H1 (cell line): ENCODE measurements around the gene HOXD12. TPM values are rescaled to one million over a fixed set of nuclear protein-coding genes. Genes with fewer than 3 reads are reported as not detected.

Source experiments
- CTCF ChIA-PET: fragments of 300-600 bp; sonication (Branson Sonifier 250); formaldehyde crosslinking; loops from one replicate; lab custom pipeline; 2021; ENCODE audit not compliant: partially characterized antibody; lab: Charles Lee
- POLR2A ChIA-PET: fragments of 300-600 bp; sonication (Branson Sonifier 250); formaldehyde crosslinking; loops from one replicate; lab custom pipeline; 2021; ENCODE audit warnings: inconsistent platforms; ENCODE audit not compliant: partially characterized antibody; lab: Charles Lee
- DNase-seq, 2 experiments: peaks; one replicate each; pipeline versions ENCODE4 v3.0.0 to v3.0.0-alpha.2; 2010 to 2022; ENCODE audit warnings: low spot score in 2 of 2, low read depth in 1 of 2, mixed read lengths in 1 of 2
- FAIRE-seq: peaks from 2 replicates; lab custom pipeline; 2011; peaks lifted over from hg19 to GRCh38; lab: Jason Lieb, UNC
- H2AFZ ChIP-seq: 2 replicates; pipeline ENCODE4 v1.8.1; 2012; ENCODE audit warnings: low read length, inconsistent platforms
- H2AK5ac ChIP-seq: 2 replicates; pipeline ENCODE4 v1.6.1; 2013; ENCODE audit warnings: low read depth, low read length
- H2BK120ac ChIP-seq: replicated peaks from 2 replicates; pipeline ENCODE3; 2013; ENCODE audit warnings: low read depth, low read length, inconsistent platforms
- H2BK12ac ChIP-seq: 2 replicates; pipeline ENCODE4 v1.6.1; 2013; ENCODE audit warnings: low read depth, low read length
- H2BK15ac ChIP-seq: 2 replicates; pipeline ENCODE4 v1.6.1; 2013; ENCODE audit warnings: low read length
- H2BK20ac ChIP-seq: 2 replicates; pipeline ENCODE4 v1.6.1; 2013; ENCODE audit warnings: low read length
- H2BK5ac ChIP-seq: 2 replicates; pipeline ENCODE4 v1.6.1; 2013; ENCODE audit warnings: low read depth, low read length
- H3K14ac ChIP-seq: 2 replicates; pipeline ENCODE4 v1.6.1; 2013; ENCODE audit warnings: inconsistent platforms; ENCODE audit not compliant: insufficient read length
- H3K18ac ChIP-seq: 2 replicates; pipeline ENCODE4 v1.6.1; 2013; ENCODE audit warnings: low read length; ENCODE audit errors: extremely low read depth
- H3K23ac ChIP-seq: 2 replicates; pipeline ENCODE4 v1.6.1; 2013; ENCODE audit warnings: inconsistent platforms; ENCODE audit not compliant: insufficient read length
- H3K23me2 ChIP-seq: 2 replicates; pipeline ENCODE4 v1.6.1; 2013; ENCODE audit warnings: low read depth, low read length
- H3K27ac ChIP-seq: 2 replicates; pipeline ENCODE4 v1.6.1; 2011; ENCODE audit warnings: low read depth, low read length, inconsistent platforms
- H3K27me3 ChIP-seq, 4 experiments: replicated peaks in 1 of 4; 1 replicate in 1 of 4; 2 replicates in 3 of 4; pipeline versions ENCODE4 v1.6.1 to v1.8.1; 2011 to 2013; ENCODE audit warnings: low read length in 3 of 4, mild to moderate bottlenecking in 3 of 4, inconsistent platforms in 2 of 4, mixed read lengths in 2 of 4, moderate library complexity in 1 of 4; ENCODE audit not compliant: control insufficient read depth in 3 of 4, insufficient read depth in 3 of 4; ENCODE audit errors: extremely low read depth in 1 of 4
- H3K36me3 ChIP-seq, 4 experiments: 2 replicates each; pipeline versions ENCODE4 v1.6.1 to v1.8.1; 2011 to 2013; ENCODE audit warnings: mild to moderate bottlenecking in 4 of 4, low read length in 3 of 4, moderate library complexity in 2 of 4, control low read depth in 1 of 4, inconsistent platforms in 1 of 4; ENCODE audit not compliant: insufficient read depth in 4 of 4, control insufficient read depth in 2 of 4
- H3K4ac ChIP-seq: replicated peaks from 2 replicates; pipeline ENCODE3; 2013; ENCODE audit warnings: low read length, low read depth, mixed read lengths, inconsistent platforms; ENCODE audit not compliant: insufficient read length
- H3K4me1 ChIP-seq, 4 experiments: replicated peaks in 1 of 4; 1 replicate in 1 of 4; 2 replicates in 3 of 4; pipeline versions ENCODE4 v1.6.1 to v1.8.1; 2011 to 2013; ENCODE audit warnings: low read length in 3 of 4, inconsistent platforms in 2 of 4, mixed read lengths in 1 of 4; ENCODE audit not compliant: insufficient read depth in 4 of 4, control insufficient read depth in 3 of 4
- H3K4me2 ChIP-seq, 2 experiments: 2 replicates each; pipeline versions ENCODE4 v1.6.1 to v1.8.1; 2011 to 2013; ENCODE audit warnings: low read depth in 2 of 2, low read length in 2 of 2, control low read depth in 1 of 2, inconsistent platforms in 1 of 2, mild to moderate bottlenecking in 1 of 2; ENCODE audit not compliant: insufficient read depth in 1 of 2
- H3K4me3 ChIP-seq, 4 experiments: fragments of 200-600, 300-600 bp in 1 of 4; sonication (generic), shearing (Covaris generic), sonication (Bioruptor Twin) in 1 of 4; 2 replicates each; pipeline versions ENCODE4 v1.5.1 to v1.8.1; 2011 to 2016; ENCODE audit warnings: low read length in 4 of 4, low read depth in 3 of 4, control low read depth in 2 of 4, inconsistent platforms in 2 of 4, mild to moderate bottlenecking in 2 of 4, mixed read lengths in 1 of 4, moderate library complexity in 1 of 4; ENCODE audit not compliant: insufficient read depth in 2 of 4; ENCODE audit errors: extremely low read depth in 1 of 4
- H3K56ac ChIP-seq: replicated peaks from 2 replicates; pipeline ENCODE3; 2013; ENCODE audit warnings: low read depth, mild to moderate bottlenecking, mixed read lengths, low read length, inconsistent platforms; ENCODE audit not compliant: insufficient read length
- H3K79me1 ChIP-seq: 2 replicates; pipeline ENCODE4 v1.6.1; 2013; ENCODE audit warnings: low read depth, low read length, control low read depth
- H3K79me2 ChIP-seq, 2 experiments: 2 replicates each; pipeline versions ENCODE4 v1.6.1 to v1.8.1; 2012 to 2013; ENCODE audit warnings: low read length in 2 of 2, mild to moderate bottlenecking in 2 of 2, inconsistent platforms in 1 of 2; ENCODE audit not compliant: insufficient read depth in 2 of 2, control insufficient read depth in 1 of 2
- H3K9ac ChIP-seq, 4 experiments: replicated peaks in 1 of 4; 1 replicate in 1 of 4; 2 replicates in 3 of 4; pipeline versions ENCODE4 v1.6.1 to v1.8.1; 2011 to 2013; ENCODE audit warnings: low read depth in 3 of 4, low read length in 3 of 4, control low read depth in 2 of 4, mild to moderate bottlenecking in 2 of 4, moderate library complexity in 2 of 4, inconsistent platforms in 1 of 4; ENCODE audit errors: extremely low read depth in 1 of 4
- H3K9me3 ChIP-seq, 2 experiments: 2 replicates each; pipeline versions ENCODE4 v1.6.1 to v1.8.1; 2012 to 2013; ENCODE audit warnings: mild to moderate bottlenecking in 2 of 2, moderate library complexity in 2 of 2, control low read depth in 1 of 2, inconsistent platforms in 1 of 2, low read depth in 1 of 2, low read length in 1 of 2, mixed read lengths in 1 of 2; ENCODE audit not compliant: insufficient read depth in 2 of 2
- H4K20me1 ChIP-seq, 2 experiments: replicated peaks in 1 of 2; 2 replicates each; pipeline versions ENCODE3 to v1.8.1; 2011 to 2013; ENCODE audit warnings: inconsistent platforms in 2 of 2, low read length in 2 of 2, mild to moderate bottlenecking in 1 of 2; ENCODE audit not compliant: insufficient read depth in 2 of 2, control insufficient read depth in 1 of 2
- H4K5ac ChIP-seq: 2 replicates; pipeline ENCODE4 v1.6.1; 2013; ENCODE audit warnings: low read length, low read depth, mixed read lengths, inconsistent platforms; ENCODE audit not compliant: insufficient read length
- H4K8ac ChIP-seq: 2 replicates; pipeline ENCODE4 v1.8.0; 2013; ENCODE audit warnings: mild to moderate bottlenecking, moderate library complexity, low read length, inconsistent platforms; ENCODE audit not compliant: insufficient read depth; ENCODE audit errors: extremely low read depth
- H4K91ac ChIP-seq: replicated peaks from 2 replicates; pipeline ENCODE3; 2013; ENCODE audit warnings: low read length, mixed read lengths, inconsistent platforms; ENCODE audit not compliant: insufficient read length
- CBX8 ChIP-seq: fragments of 300-800, 300-1000 bp; sonication (generic); IDR thresholded peaks from 2 replicates; pipeline ENCODE4 v1.7.1; 2016; ENCODE audit warnings: low read depth, low read length, borderline replicate concordance
- EZH2 ChIP-seq: fragments of 200-600 bp; sonication (generic); IDR thresholded peaks from 2 replicates; pipeline ENCODE4 v1.7.1; 2012; ENCODE audit warnings: low read depth, mild to moderate bottlenecking, moderate library complexity, low read length, inconsistent platforms; ENCODE audit not compliant: severe bottlenecking
- KDM1A ChIP-seq: fragments of 200-600, 300-600 bp; sonication (generic); IDR thresholded peaks from 2 replicates; pipeline ENCODE4 v1.7.1; 2016; ENCODE audit warnings: mild to moderate bottlenecking, low read length, borderline replicate concordance
- KDM5A ChIP-seq: fragments of 200-600 bp; IDR thresholded peaks from 2 replicates; pipeline ENCODE4 v1.7.1; 2012; ENCODE audit warnings: mild to moderate bottlenecking, low read length, inconsistent platforms, mixed read lengths
- POU5F1 ChIP-seq: IDR thresholded peaks from 2 replicates; pipeline ENCODE4 v1.6.1; 2011; ENCODE audit warnings: low read depth, mild to moderate bottlenecking, low read length, moderate library complexity
- RNF2 ChIP-seq: fragments of 200-900, 300-1000 bp; sonication (generic); IDR thresholded peaks from 2 replicates; pipeline ENCODE4 v1.7.1; 2016; ENCODE audit warnings: borderline replicate concordance, low read depth, mild to moderate bottlenecking, antibody characterized with exemption, low read length; ENCODE audit not compliant: poor library complexity, severe bottlenecking; ENCODE audit errors: missing control alignments
- SUZ12 ChIP-seq: fragments of 200-600 bp; sonication (generic); IDR thresholded peaks from 2 replicates; pipeline ENCODE4 v1.6.1; 2012; ENCODE audit warnings: mild to moderate bottlenecking, inconsistent platforms, low read length, moderate library complexity, mixed read lengths
- TCF12 ChIP-seq: IDR thresholded peaks from 2 replicates; pipeline ENCODE4 v1.6.1; 2011; ENCODE audit warnings: low read depth, mild to moderate bottlenecking, low read length
- WGBS, 2 experiments: shearing (Covaris generic) in 1 of 2; methylation state at CpG; one replicate each; pipeline versions ENCODE4 v1.1.6 to v1.1.7; 2013 to 2015; ENCODE audit warnings: low lambda C conversion rate in 2 of 2, mixed read lengths in 2 of 2, inconsistent platforms in 1 of 2, low coverage in 1 of 2, missing lambda C conversion rate in 1 of 2; ENCODE audit not compliant: insufficient replicate concordance in 2 of 2, insufficient coverage in 1 of 2, insufficient read length in 1 of 2; ENCODE audit errors: extremely low coverage in 1 of 2, missing lambda C conversion rate in 1 of 2; 5-methylcytosine and 5-hydroxymethylcytosine counted together
- polyA plus RNA-seq, 7 experiments: library from polyadenylated mRNA; depleted of rRNA in 3 of 7; stranded (reverse) in 5 of 7; unstranded in 2 of 7; fragments of >200 nt in 5 of 7; fragments of 200-250 nt in 2 of 7; gene quantifications; 1 replicate in 5 of 7; 2 replicates in 1 of 7; 4 replicates in 1 of 7; pipeline versions ENCODE4 v1.2.1 to v1.2.3, GENCODE V29; 2011 to 2013; ENCODE audit warnings: missing spikeins in 2 of 7, mixed read lengths in 2 of 7
- total RNA-seq: library from RNA; stranded (reverse); fragmentation: NEBNext Ultra II Directional; extraction: Animal tissue kit (Norgen Biotek cat#: 25700); gene quantifications from 2 replicates; pipeline ENCODE4 v1.2.1, GENCODE V29; 2021

The HOXD12 gene
- total and polyA plus RNA-seq, 2 of the 8 experiments (the other 6 are each of a cell fraction or from before 2014, with no cell fraction given), result not detected

- Histone ChIP-seq H3K9me3 (no peaks in the 10 kb centered on the region; a peak in 1 of 4 replicates), H2BK20ac (no peak overlapping the region), H3K18ac (no peak overlapping the region), H3K79me2 (no peaks in the 10 kb centered on the region), H3K56ac (no peak overlapping the region), H2BK5ac (no peak overlapping the region), H3K23me2 (peaks cover 6% of the 10 kb centered on the region; the same call in 1 of the 2 replicates), H3K23ac (no peak overlapping the region), H3K4me1 (peaks cover 0 to 29% (median 11%) of the 10 kb centered on the region in 4 experiments; a peak in 5 of 7 replicates), H3K14ac (no peak overlapping the region), H4K91ac (no peak overlapping the region), H2AK5ac (no peak overlapping the region), H4K5ac (no peak overlapping the region), H3K27me3 (peaks cover 85 to 98% (median 92%) of the 10 kb centered on the region in 4 experiments), H2BK12ac (no peak overlapping the region), H3K4me3 (peak overlapping the region; percentile 4 to 52 (median 26); a peak in 5 of 8 replicates), H2BK120ac (no peak overlapping the region), H3K4me2 (peak overlapping the region; percentile 67 to 83), H4K20me1 (peaks cover 7 to 17% of the 10 kb centered on the region in 2 experiments), H2AFZ (no peak overlapping the region), H3K9ac (no peak overlapping the region), H3K27ac (no peak overlapping the region), H3K79me1 (no peaks in the 10 kb centered on the region), H4K8ac (no peak overlapping the region), H3K4ac (no peak overlapping the region), H3K36me3 (peaks cover 0 to 5% (median 0%) of the 10 kb centered on the region in 4 experiments; a peak in 1 of 8 replicates), H2BK15ac (no peak overlapping the region)
- ChIA-PET CTCF (interaction anchor here (0.6 to 7.8 kb wide), 26 partner anchors 7 to 1481 kb away, joined by 3 to 130 read pairs (median 5); partner anchors contain the start of genes HOXD12 and LNPK), POLR2A (interaction anchor here (2.5 kb wide), 1 partner anchor 19 kb away, joined by 8 read pairs; no protein-coding TSS in a partner anchor)
- DNase-seq (peak in 1 of 2 experiments; percentile 46), FAIRE-seq (no peak)
- WGBS, 2 experiments, result 15% methylated on average over 25 of the region's 25 CpGs; no CpG with 5 or more reads in 1 of the 2 experiments
- TF ChIP-seq SUZ12, result peak; percentile 89
- peak; percentile 93 for TF ChIP-seq RNF2
- TF ChIP-seq KDM1A, result no peak
- peak; percentile 70; the same call in 1 of the 2 replicates for TF ChIP-seq CBX8
- peak; percentile 87 for TF ChIP-seq EZH2
- no peak for TF ChIP-seq KDM5A
- 0 out of 2 replicates have a peak, but pooled peaks have one; percentile 7 for TF ChIP-seq POU5F1
- TF ChIP-seq TCF12, result 0 out of 2 replicates have a peak, but pooled peaks have one; percentile 10
Measured at GRCh38 chr2:176078541-176079284, 20.9 kb upstream of the HOXD12 start.
